Testis (tissue), 3 donors: Measurements from ENCODE around the gene TBC1D1. TPM values are rescaled to one million over a fixed set of nuclear protein-coding genes. Genes with fewer than 3 reads are reported as not detected.

ENCODE experiments used
- DNase-seq: peaks from one replicate; pipeline ENCODE4 v3.0.0-alpha.2; 2019
- H3K27ac ChIP-seq, 2 donors: fragments of 200-600 bp; sonication (generic); one replicate each; pipeline ENCODE4 v1.5.1; 2019
- H3K27me3 ChIP-seq: fragments of 200-600 bp; sonication (generic); one replicate; pipeline ENCODE4 v1.5.1; 2019
- H3K36me3 ChIP-seq: fragments of 200-600 bp; sonication (generic); one replicate; pipeline ENCODE4 v1.5.1; 2017; ENCODE audit warnings: low read depth; ENCODE audit errors: missing control alignments
- H3K4me1 ChIP-seq: fragments of 200-600 bp; sonication (generic); one replicate; pipeline ENCODE4 v1.5.1; 2019
- H3K4me3 ChIP-seq, 2 donors: fragments of 200-600 bp; sonication (generic); one replicate each; pipeline ENCODE4 v1.5.1; 2017 to 2019
- H3K9me3 ChIP-seq: fragments of 200-600 bp; sonication (generic); one replicate; pipeline ENCODE4 v1.5.1; 2017
- CTCF ChIP-seq, 3 experiments: fragments of 450-650 bp in 2 of 3; fragments of 200-600 bp in 1 of 3; sonication (generic) in 1 of 3; IDR thresholded peaks; one replicate each; pipeline ENCODE4 v1.5.1; 2016 to 2019; ENCODE audit warnings: antibody characterized with exemption in 3 of 3, mild to moderate bottlenecking in 2 of 3, moderate library complexity in 1 of 3
- POLR2A ChIP-seq: fragments of 450-650 bp; IDR thresholded peaks from one replicate; pipeline ENCODE4 v1.6.1; 2017; ENCODE audit warnings: antibody characterized with exemption, mild to moderate bottlenecking, moderate library complexity
- WGBS, 2 donors: methylation state at CpG; one replicate each; pipeline ENCODE4 v1.1.5; 2018; 5-methylcytosine and 5-hydroxymethylcytosine counted together
- intact Hi-C: fragments of 100-400 bp; cut with DNase I; formaldehyde crosslinking; loops from one replicate; pipeline ENCODE4 v1.15.1; 2023; ENCODE audit warnings: low total_unique reads
- polyA plus RNA-seq: library from polyadenylated mRNA; stranded (reverse); fragments of 350-450 nt; fragmentation: Illumina TruSeq; extraction: RNeasy Lipid Tissue Mini Kit (QIAGEN cat#74804); gene quantifications from one replicate; pipeline ENCODE4 v1.2.3, GENCODE V29; 2014; ENCODE audit warnings: low read depth, low replicate concordance; ENCODE audit not compliant: insufficient read depth
- total RNA-seq, 2 donors: library from RNA; depleted of rRNA; stranded (reverse); fragments of >200 nt; gene quantifications; one replicate each; pipeline ENCODE4 v1.2.3, GENCODE V29; 2016

TBC1D1 gene
- total and polyA plus RNA-seq, 3 donors from 2014 or later: 130 to 208 (median 167) TPM

- Histone ChIP-seq H3K4me3 (no peak overlapping the region), H3K4me1 (peaks cover 7% of the 10 kb centered on the region), H3K9me3 (no peaks in the 10 kb centered on the region), H3K27ac (no peak overlapping the region), H3K36me3 (no peaks in the 10 kb centered on the region), H3K27me3 (no peaks in the 10 kb centered on the region)
- TF ChIP-seq CTCF (IDR thresholded peaks at IDR 0.05) (no peak), POLR2A (no peak)
- intact Hi-C loops: no loop called here
- no peak for DNase-seq
- 85 to 88% methylated on average over 14 of the region's 14 CpGs for WGBS, 2 donors
Measured at GRCh38 chr4:38132843-38133662, 242.2 kb downstream of the TBC1D1 start.

- no peak overlapping the region for H3K4me3 ChIP-seq
- intact Hi-C loops: no loop called here
- H3K9me3 ChIP-seq: no peaks in the 10 kb centered on the region
- 90% methylated on average over 7 of the region's 7 CpGs for WGBS, 2 donors
- TF ChIP-seq CTCF (IDR thresholded peaks at IDR 0.05) (no peak), POLR2A (no peak)
- DNase-seq: no peak
- H3K27ac ChIP-seq: no peak overlapping the region
- H3K4me1 ChIP-seq: peaks cover 7% of the 10 kb centered on the region
- H3K27me3 ChIP-seq: no peaks in the 10 kb centered on the region
- no peaks in the 10 kb centered on the region for H3K36me3 ChIP-seq
Measured at GRCh38 chr4:38133711-38134480, 243.0 kb downstream of the TBC1D1 start.

DNA sequence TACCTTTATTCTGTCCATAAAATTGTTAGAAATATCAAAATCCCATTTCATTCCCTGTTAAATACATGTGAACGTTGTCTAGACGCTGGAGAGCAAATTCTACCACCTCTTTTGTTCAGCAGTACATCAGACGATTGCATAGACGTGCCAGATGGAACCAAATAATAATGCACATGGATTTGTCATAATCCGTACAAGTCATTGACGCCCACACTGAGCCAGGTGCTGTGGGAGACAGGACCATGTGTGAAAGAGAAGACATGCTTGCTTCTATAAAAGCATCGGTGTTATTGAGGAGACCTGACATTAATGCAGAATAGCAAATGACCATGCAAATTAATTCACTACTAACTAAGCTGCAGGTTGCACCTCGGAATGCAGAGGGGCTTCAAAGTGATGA, 244.3 kb downstream of the TBC1D1 start:
- WGBS, 2 donors: 91 to 96% methylated on average over 8 of the region's 8 CpGs
- intact Hi-C loops: no loop called here
- TF ChIP-seq POLR2A (no peak), CTCF (IDR thresholded peaks at IDR 0.05) (no peak)

DNA sequence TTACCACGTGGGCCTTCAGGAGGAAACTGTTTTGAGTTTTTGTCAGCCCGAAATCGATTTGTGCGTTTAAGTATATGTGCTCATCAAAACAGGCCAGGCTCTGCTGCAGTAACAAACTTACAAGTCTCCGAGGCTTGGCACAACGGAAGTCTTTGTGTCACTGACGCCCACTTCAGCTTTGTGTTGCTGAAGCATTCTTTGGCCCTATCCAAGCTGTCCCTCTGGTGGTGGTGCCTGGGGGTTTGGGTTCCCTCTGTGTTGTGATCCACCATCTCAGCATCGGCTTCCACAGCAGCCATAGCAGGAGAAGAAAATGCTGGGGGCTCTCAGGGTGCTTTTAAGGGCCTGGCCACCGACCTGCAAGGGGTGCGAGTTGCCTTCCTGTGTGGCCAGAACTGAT, 245.7 kb downstream of the TBC1D1 start:
- Histone ChIP-seq H3K27ac (no peak overlapping the region), H3K36me3 (no peaks in the 10 kb centered on the region), H3K4me1 (no peaks in the 10 kb centered on the region), H3K9me3 (no peaks in the 10 kb centered on the region), H3K27me3 (no peaks in the 10 kb centered on the region), H3K4me3 (no peak overlapping the region)
- DNase-seq: no peak
- no peak for TF ChIP-seq CTCF (IDR thresholded peaks at IDR 0.05)
- intact Hi-C loops: no loop called here
- WGBS, 2 donors: 92 to 93% methylated on average over 7 to 10 of the region's 10 CpGs

More for the DNA sequence above, 244.3 kb downstream of the TBC1D1 start:
- H3K4me1 ChIP-seq: peaks cover 7% of the 10 kb centered on the region
- H3K27ac ChIP-seq: no peak overlapping the region
- H3K27me3 ChIP-seq: no peaks in the 10 kb centered on the region
- no peak overlapping the region for H3K4me3 ChIP-seq
- DNase-seq: no peak
- H3K36me3 ChIP-seq: no peaks in the 10 kb centered on the region
- no peaks in the 10 kb centered on the region for H3K9me3 ChIP-seq
